HL-60 (cell line): ENCODE results near the gene RALBP1.

Experiments
- CTCF ChIP-seq: IDR thresholded peaks from one replicate; pipeline ENCODE4 v1.5.1; 2011; ENCODE audit warnings: low read length, control low read depth, inconsistent platforms; ENCODE audit not compliant: insufficient read depth
- POLR2AphosphoS5 ChIP-seq: IDR thresholded peaks from 2 replicates; pipeline ENCODE4 v1.6.1; 2012; ENCODE audit warnings: low read depth

DNA sequence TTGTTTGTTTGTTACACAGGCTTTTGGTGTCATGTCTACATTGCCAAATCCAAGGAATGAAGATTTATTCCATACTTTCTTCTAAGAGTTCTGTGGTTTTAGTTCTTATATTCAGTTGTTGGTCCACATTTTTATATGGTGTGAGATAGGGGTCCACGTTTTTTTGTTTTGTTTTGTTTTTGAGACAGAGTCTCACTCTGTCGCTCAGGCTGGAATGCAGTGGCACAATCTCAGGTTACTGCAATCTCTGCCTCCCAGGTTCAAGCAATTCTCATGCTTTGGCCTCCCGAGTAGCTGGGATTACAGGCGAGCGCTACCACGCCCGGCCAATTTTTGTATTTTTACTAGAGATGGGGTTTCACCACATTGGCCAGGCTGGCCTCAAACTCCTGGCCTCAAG is 8.2 kb downstream of the RALBP1 start:
- TF ChIP-seq CTCF (no peak), POLR2AphosphoS5 (no peak)
